Activated CD8-positive, alpha-beta memory T cell treated with anti-CD3 and anti-CD28 coated beads, Interleukin-2, amount 50 U/mL, for 24 hours (primary cell): ENCODE results near the gene UNKL.
"Not testable (repeated sequence)": the region's sequence is repeated elsewhere in the genome, so short reads cannot be mapped to it uniquely, and the experiment has no call there.

ENCODE experiments used
- DNase-seq: peaks from one replicate; pipeline ENCODE4 v3.0.0-alpha.2; 2020; ENCODE audit errors: extremely low read depth

UNKL gene

GRCh38 chr16:1338855-1339675 lies 75.4 kb downstream of the UNKL start:
- no peak for DNase-seq

- no peak for DNase-seq
These were observed 76.3 kb downstream of the UNKL start for GRCh38 chr16:1338119-1338730.

- DNase-seq = no peak
These were observed 77.0 kb downstream of the UNKL start for GRCh38 chr16:1337486-1337885.

- DNase-seq = no peak
These were observed 77.9 kb downstream of the UNKL start for GRCh38 chr16:1336619-1337018.

- DNase-seq = no peak
These were observed 78.5 kb downstream of the UNKL start for GRCh38 chr16:1335996-1336395.

GRCh38 chr16:1335211-1335971 lies 79.1 kb downstream of the UNKL start:
- no peak for DNase-seq

GRCh38 chr16:1334739-1335138 lies 79.8 kb downstream of the UNKL start:
- no peak for DNase-seq

- DNase-seq = no peak
These were observed 80.4 kb downstream of the UNKL start for GRCh38 chr16:1333854-1334700.

- DNase-seq = no peak
These were observed 81.2 kb downstream of the UNKL start, which contains the start of gene BAIAP3 for GRCh38 chr16:1333149-1333812. TSS of gene BAIAP3 (plus strand) at chr16:1333645. CDS start at chr16:1338550, 4,905 bp downstream.

GRCh38 chr16:1332618-1333148 lies 81.8 kb downstream of the UNKL start:
- no peak for DNase-seq

- no peak for DNase-seq
These were observed 82.5 kb downstream of the UNKL start for GRCh38 chr16:1331712-1332617.

GRCh38 chr16:1330931-1331711 lies 83.4 kb downstream of the UNKL start:
- no peak for DNase-seq

- DNase-seq = no peak
These were observed 84.1 kb downstream of the UNKL start for GRCh38 chr16:1330260-1330914.

GRCh38 chr16:1328961-1329360 lies 85.5 kb downstream of the UNKL start:
- not testable (repeated sequence) for DNase-seq

- not testable (repeated sequence) for DNase-seq
These were observed 86.4 kb downstream of the UNKL start for GRCh38 chr16:1328136-1328535.

GRCh38 chr16:1327619-1327947 lies 86.9 kb downstream of the UNKL start:
- DNase-seq = no peak

- DNase-seq = no peak
These were observed 87.4 kb downstream of the UNKL start for GRCh38 chr16:1326946-1327618.

- no peak for DNase-seq
These were observed 88.1 kb downstream of the UNKL start for GRCh38 chr16:1326391-1326790.
